AG04450 (cell line): ENCODE results near the gene DENND6B. TPM values are rescaled to one million over a fixed set of nuclear protein-coding genes. Genes with fewer than 3 reads are reported as not detected.

Experiments
- CTCF ChIA-PET: fragments of 300-600, 350-600 bp; formaldehyde crosslinking; extraction: SDS; loops from one replicate; lab custom pipeline; 2022; ENCODE audit warnings: antibody characterized with exemption, inconsistent platforms; lab: Charles Lee
- POLR2A ChIA-PET: fragments of 350-600 bp; formaldehyde crosslinking; extraction: SDS; loops from one replicate; lab custom pipeline; 2021; ENCODE audit warnings: antibody characterized with exemption, inconsistent platforms; lab: Yijun Ruan, JAX
- DNase-seq: peaks from one replicate; pipeline ENCODE4 v3.0.0-alpha.2; 2011; ENCODE audit warnings: low read depth, low spot score
- H3K27ac ChIP-seq: one replicate; pipeline ENCODE4 v1.5.1; 2012; ENCODE audit warnings: low read depth, low read length, control low read depth
- H3K27me3 ChIP-seq: one replicate; pipeline ENCODE4 v1.6.0; 2012; ENCODE audit warnings: low read length; ENCODE audit not compliant: control insufficient read depth, insufficient read depth
- H3K4me3 ChIP-seq: 2 replicates; pipeline ENCODE4 v1.5.1; 2011; ENCODE audit warnings: mild to moderate bottlenecking, low read depth, low read length, control low read depth
- H3K9me3 ChIP-seq: 2 replicates; pipeline ENCODE4 v1.5.1; 2012; ENCODE audit warnings: low read length; ENCODE audit not compliant: control insufficient read depth, insufficient read depth
- CTCF ChIP-seq: IDR thresholded peaks from 2 replicates; pipeline ENCODE4 v1.5.1; 2011; ENCODE audit warnings: low read depth, low read length, control low read depth, inconsistent platforms
- polyA plus RNA-seq: library from polyadenylated mRNA; depleted of rRNA; stranded (reverse); fragments of >200 nt; gene quantifications from 2 replicates; pipeline ENCODE4 v1.2.3, GENCODE V29; 2011

The DENND6B gene
- polyA plus RNA-seq, 1 experiment = 2.4 TPM

GRCh38 chr22:50317674-50318073 is 9.1 kb downstream of the DENND6B start:
- Histone ChIP-seq H3K9me3 (no peaks in the 10 kb centered on the region; the same call in 1 of the 2 replicates), H3K4me3 (no peak overlapping the region), H3K27me3 (peaks cover 6% of the 10 kb centered on the region), H3K27ac (no peak overlapping the region)
- no peak for TF ChIP-seq CTCF
- ChIA-PET CTCF (no interaction called here), POLR2A (no interaction called here)
- no peak for DNase-seq

- no peak overlapping the region for H3K4me3 ChIP-seq
- H3K9me3 ChIP-seq = no peaks in the 10 kb centered on the region; the same call in 1 of the 2 replicates
- CTCF ChIA-PET = no interaction called here
- no peak for TF ChIP-seq CTCF
- DNase-seq = no peak
- H3K27ac ChIP-seq = no peak overlapping the region
- POLR2A ChIA-PET = no interaction called here
- H3K27me3 ChIP-seq = peaks cover 6% of the 10 kb centered on the region
Measured at GRCh38 chr22:50317178-50317577, 9.6 kb downstream of the DENND6B start.

- H3K4me3 ChIP-seq = no peak overlapping the region
- H3K27me3 ChIP-seq = peaks cover 8% of the 10 kb centered on the region
- no peak for TF ChIP-seq CTCF
- H3K9me3 ChIP-seq = no peaks in the 10 kb centered on the region; the same call in 1 of the 2 replicates
- CTCF ChIA-PET = no interaction called here
- POLR2A ChIA-PET = no interaction called here
- H3K27ac ChIP-seq = no peak overlapping the region
- no peak for DNase-seq
Measured at GRCh38 chr22:50316114-50317065, 10.4 kb downstream of the DENND6B start.

- ChIA-PET CTCF (no interaction called here), POLR2A (no interaction called here)
- Histone ChIP-seq H3K27me3 (peaks cover 6% of the 10 kb centered on the region), H3K27ac (no peak overlapping the region), H3K4me3 (no peak overlapping the region), H3K9me3 (no peaks in the 10 kb centered on the region; the same call in 1 of the 2 replicates)
- TF ChIP-seq CTCF = no peak
- DNase-seq = no peak
Measured at GRCh38 chr22:50315289-50316113, 11.3 kb downstream of the DENND6B start.
